Hematopoietic multipotent progenitor cell treated with erythropoietin and hydrocortisone succinate and interleukin-3 and kit ligand, for 17 days (in vitro differentiated cells): ENCODE measurements around the gene USP7.
A peak's percentile ranks its signal among the peaks of the same experiment; 100 is the strongest.
"Not testable (repeated sequence)": the region's sequence is repeated elsewhere in the genome, so short reads cannot be mapped to it uniquely, and the experiment has no call there.

Source experiments
- DNase-seq: peaks from one replicate; pipeline ENCODE4 v3.0.0-alpha.2; 2015; ENCODE audit warnings: low spot score

The USP7 gene

GRCh38 chr16:8877894-8878522 lies 85.7 kb downstream of the USP7 start:
- no peak for DNase-seq

- not testable (repeated sequence) for DNase-seq
Observed at GRCh38 chr16:8875317-8875716, 88.4 kb downstream of the USP7 start.

DNA sequence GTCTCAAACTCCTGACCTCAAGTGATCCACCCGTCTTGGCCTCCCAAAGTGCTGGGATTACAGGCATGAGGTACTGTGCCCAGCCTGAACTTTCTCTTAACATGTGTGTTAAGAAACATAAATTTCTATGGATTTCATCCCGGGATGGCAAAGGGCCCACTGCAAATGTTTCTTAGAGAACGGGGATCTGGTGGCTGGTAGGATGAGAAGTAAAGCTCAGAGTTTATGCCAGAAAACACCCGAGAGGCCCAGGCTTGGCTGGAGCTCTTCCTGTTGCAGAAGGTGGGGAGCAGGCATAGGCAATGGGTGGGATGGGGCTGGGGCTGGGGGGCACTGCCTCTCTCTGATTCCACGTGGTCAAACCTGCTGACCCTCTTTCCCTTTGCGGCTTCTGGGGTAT lies 89.3 kb downstream of the USP7 start:
- no peak for DNase-seq

- not testable (repeated sequence) for DNase-seq
Observed at GRCh38 chr16:8873866-8874195, 89.9 kb downstream of the USP7 start.

GRCh38 chr16:8872967-8873865 lies 90.5 kb downstream of the USP7 start:
- no peak for DNase-seq

GRCh38 chr16:8872071-8872470 lies 91.6 kb downstream of the USP7 start:
- no peak for DNase-seq

DNA sequence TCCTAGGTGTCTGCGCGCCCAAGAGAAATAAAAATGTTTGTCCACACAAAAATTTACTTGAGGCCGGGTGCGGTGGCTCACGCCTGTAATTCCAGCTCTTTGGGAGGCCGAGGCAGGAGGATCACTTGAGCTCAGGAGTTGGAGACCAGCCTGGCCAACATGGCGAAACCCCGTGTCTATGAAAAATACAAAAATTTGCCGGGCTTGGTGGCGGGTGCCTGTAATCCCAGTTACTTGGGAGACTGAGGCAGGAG lies 93.8 kb downstream of the USP7 start:
- not testable (repeated sequence) for DNase-seq

DNA sequence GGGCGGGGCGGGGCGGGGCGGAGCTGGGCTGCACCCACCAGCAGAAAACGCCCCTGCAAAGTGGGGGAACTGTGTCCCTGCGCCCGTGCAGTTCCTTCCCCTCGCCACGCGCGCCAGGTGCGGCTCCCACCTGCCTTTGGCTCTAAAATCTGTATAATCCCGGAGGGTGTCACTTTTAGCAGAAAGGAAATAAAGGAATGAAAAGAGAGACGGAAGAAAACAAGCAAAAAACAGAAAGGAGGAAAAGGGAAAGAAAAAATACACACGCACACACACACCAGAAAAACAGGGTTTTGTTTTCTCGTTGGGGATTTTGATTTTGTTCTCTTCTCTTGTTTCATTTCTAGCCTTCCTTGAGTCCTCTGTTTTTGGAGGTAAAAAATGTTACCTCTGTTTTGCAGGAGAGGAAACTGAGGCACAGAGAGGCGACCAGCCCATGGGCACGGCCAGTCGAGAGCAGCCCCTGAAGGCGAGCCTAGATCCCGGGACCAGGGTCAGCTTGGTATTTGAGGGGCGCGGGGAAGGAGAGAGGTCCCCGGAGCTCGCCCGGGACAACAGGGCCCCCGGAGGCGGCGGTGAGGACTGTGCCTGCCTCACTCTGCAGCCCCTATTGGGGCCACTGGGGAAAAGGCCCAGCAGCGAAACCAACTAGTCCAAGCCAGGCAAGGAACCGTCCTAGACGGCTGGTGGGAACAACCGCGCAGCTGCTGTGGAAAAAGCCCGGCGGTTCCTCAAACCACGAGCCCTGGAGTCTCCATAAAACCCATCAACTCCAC lies 94.3 kb downstream of the USP7 start:
- no peak for DNase-seq

GRCh38 chr16:8868416-8869211 lies 95.1 kb downstream of the USP7 start, which contains the start of gene CARHSP1:
Gene CARHSP1 (minus strand): TSS chr16:8869006. CDS start chr16:8859328, 9,678 bp downstream.
- DNase-seq, result peak; percentile 77

DNA sequence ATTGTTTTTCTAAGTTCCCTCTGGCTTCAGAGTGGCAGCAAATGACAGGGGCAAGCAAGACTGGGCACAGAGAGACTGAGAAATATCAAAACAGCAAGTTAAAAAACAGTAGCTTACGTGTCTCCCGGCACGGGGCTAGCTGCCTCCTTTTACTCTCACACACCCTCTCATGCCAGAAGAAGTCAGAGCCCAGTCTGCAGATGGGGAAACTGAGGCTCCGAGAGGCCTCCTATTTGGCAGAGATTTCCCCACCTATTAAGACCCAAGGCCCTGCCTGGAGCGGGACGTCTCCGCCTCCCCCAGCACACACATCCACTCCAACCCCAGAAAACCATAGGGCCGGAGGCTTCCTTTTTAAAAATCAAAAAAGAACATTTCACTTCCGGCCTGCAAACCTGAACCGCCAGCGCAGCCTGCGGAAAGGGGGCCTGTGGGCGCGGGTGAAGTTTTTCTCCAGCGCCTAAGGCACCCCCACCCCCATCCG lies 95.7 kb downstream of the USP7 start:
- peak; percentile 29 for DNase-seq

DNA sequence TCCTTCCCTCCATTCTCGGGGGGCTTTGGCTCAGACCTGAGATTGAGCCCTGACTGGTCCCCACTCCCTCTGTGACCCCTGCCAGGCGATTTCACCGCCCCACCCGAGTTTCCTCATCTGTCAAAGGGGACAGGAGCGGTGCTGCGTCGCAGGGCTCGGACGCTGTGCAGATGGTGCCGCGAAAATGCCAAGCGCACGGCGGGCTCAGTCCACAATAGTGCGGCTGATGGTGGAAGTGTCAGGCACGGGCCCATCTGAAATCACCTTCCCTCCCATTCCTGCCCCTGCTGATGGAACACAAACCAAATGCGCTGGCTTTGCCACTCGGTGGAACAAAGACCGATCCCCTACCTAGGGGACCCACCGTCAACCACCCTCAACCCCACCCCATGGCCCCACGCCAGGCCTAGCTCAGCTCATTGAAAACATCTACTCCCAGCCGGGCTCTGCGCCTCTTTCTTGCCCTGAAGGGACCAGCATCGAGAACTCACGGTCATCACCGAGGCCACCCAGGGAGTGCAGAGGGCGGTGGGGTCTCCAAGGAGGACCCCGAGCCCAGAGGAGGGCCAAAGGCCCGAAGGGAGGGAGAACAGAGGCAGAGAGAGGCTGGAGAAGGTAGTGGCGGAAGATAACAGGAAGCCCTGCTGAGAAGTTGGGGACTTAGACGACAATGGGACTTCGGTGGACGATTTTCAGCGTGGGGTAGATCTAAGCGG lies 96.3 kb downstream of the USP7 start:
- peak; percentile 23 for DNase-seq

- no peak for DNase-seq
Observed at GRCh38 chr16:8866884-8867215, 96.9 kb downstream of the USP7 start.

- DNase-seq, result no peak
Observed at GRCh38 chr16:8866118-8866883, 97.4 kb downstream of the USP7 start.

DNA sequence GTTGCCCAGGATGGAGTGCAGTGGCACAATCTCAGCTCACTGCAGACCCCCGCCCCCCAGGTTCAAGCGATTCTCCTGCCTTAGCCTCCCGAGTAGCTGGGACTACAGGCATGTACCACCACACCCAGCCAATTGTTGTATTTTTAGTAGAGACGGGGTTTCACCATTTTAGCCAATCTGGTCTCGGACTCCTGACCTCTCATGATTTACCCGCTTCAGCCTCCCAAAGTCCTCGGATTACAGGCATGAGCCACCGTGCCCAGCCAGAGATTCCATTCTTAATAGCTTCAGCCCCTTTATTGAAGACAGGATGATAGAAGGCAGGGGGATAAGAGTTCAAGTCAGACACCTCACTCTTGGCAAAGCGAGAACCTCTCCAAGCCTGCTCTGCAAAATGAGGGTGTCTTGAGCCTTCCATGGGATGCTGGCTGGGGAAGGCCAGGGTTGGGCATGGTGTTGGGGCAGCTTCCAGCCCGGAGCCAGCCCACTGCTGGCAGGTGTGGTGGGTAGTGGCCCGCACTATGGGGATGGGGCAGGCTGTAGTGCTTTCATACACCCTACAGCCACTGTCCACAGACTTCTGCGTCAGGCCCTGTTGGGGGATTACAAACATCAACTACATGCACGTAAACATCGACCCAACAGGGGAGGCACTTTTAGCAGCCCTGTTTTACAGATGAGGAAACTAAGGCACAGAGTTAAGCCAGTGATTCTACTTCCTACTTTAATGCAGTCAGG lies 98.4 kb downstream of the USP7 start:
- no peak for DNase-seq

DNA sequence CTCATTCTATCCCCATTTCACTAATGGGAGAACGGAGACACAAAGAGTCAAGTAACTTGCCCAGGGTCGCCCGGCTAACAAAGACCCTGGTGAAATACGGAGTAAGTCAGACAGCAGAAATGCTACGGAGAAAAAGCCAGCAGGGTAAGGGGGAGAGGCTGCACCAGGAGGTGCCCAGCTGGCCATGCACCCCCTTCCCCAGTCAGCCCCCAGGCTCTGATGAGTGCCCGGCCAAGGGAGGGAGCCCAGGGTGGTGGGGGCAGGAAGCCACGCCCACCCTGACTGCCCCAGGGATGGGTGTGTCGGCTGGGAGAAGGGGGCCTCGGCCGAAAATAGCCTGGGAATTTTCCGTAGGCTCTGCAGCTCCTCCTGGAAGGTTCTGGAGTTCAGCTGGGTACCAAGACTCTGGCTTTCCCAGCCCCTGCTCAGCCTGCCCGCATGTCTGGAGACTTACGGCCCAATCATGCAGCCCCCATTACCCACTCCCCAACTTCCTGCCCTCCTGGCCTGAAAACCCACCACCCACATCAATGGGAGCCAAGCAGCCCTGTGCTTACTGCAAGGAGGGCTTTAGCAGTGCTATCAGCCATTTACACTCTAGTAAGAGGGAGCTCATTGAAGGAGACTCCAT lies 99.1 kb downstream of the USP7 start:
- no peak for DNase-seq

GRCh38 chr16:8863594-8864424 lies 99.9 kb downstream of the USP7 start:
- DNase-seq, result no peak

- no peak for DNase-seq
Observed at GRCh38 chr16:8862309-8863130, 101.2 kb downstream of the USP7 start.
